Heart left ventricle (tissue), 16 donors: Measurements from ENCODE around the gene TRPT1. TPM values are rescaled to one million over a fixed set of nuclear protein-coding genes. Genes with fewer than 3 reads are reported as not detected.

Experiments
- ATAC-seq, 4 donors: fragments of 200-7000 bp; cut with Tn5 transposase; one replicate each; pipeline ENCODE4 v1.9.1; 2020 to 2022; ENCODE audit warnings: moderate library complexity in 4 of 4, mild to moderate bottlenecking in 3 of 4, moderate number of reproducible peaks in 1 of 4
- DNase-seq, 5 donors: peaks; one replicate each; pipeline ENCODE4 v3.0.0-alpha.2; 2020
- H3K27ac ChIP-seq, 12 donors: fragments of 200-600 bp; sonication (generic) in 4 of 12; one replicate each; pipeline versions ENCODE4 v1.5.0 to v1.8.0; 2016 to 2022; ENCODE audit warnings: mild to moderate bottlenecking in 2 of 12
- H3K27me3 ChIP-seq, 9 donors: fragments of 200-600 bp; sonication (generic) in 2 of 9; one replicate each; pipeline versions ENCODE4 v1.5.1 to v1.8.0; 2016 to 2022; ENCODE audit warnings: mild to moderate bottlenecking in 3 of 9
- H3K36me3 ChIP-seq, 9 donors: fragments of 200-600 bp; sonication (generic) in 2 of 9; one replicate each; pipeline versions ENCODE4 v1.5.0 to v1.8.0; 2018 to 2022; ENCODE audit warnings: mild to moderate bottlenecking in 2 of 9
- H3K4me1 ChIP-seq, 12 donors: fragments of 200-600 bp; sonication (generic) in 4 of 12; one replicate each; pipeline versions ENCODE4 v1.5.0 to v1.8.0; 2016 to 2022; ENCODE audit warnings: mild to moderate bottlenecking in 3 of 12
- H3K4me3 ChIP-seq, 12 donors: fragments of 200-600 bp; sonication (generic) in 4 of 12; one replicate each; pipeline versions ENCODE4 v1.5.0 to v1.8.0; 2017 to 2022; ENCODE audit warnings: mild to moderate bottlenecking in 9 of 12, moderate library complexity in 4 of 12
- H3K9me3 ChIP-seq, 12 donors: fragments of 200-600 bp; sonication (generic) in 4 of 12; one replicate each; pipeline versions ENCODE4 v1.5.0 to v1.8.0; 2016 to 2022; ENCODE audit warnings: mild to moderate bottlenecking in 1 of 12
- POLR2A ChIP-seq, 2 donors: fragments of 450-650 bp; IDR thresholded peaks; one replicate each; pipeline ENCODE4 v1.6.1; 2017; ENCODE audit warnings: antibody characterized with exemption in 2 of 2, mild to moderate bottlenecking in 2 of 2, moderate library complexity in 2 of 2
- WGBS, 4 donors: extraction: QIAGEN DNeasy Blood & Tissue Kit in 2 of 4; methylation state at CpG; one replicate each; pipeline versions ENCODE4 v1.1.5 to v1.1.7; 2013 to 2018; 5-methylcytosine and 5-hydroxymethylcytosine counted together
- intact Hi-C, 10 donors: fragments of 100-400 bp; cut with DNase I; formaldehyde crosslinking; loops; one replicate each; pipeline versions ENCODE4 v1.11.1 to v1.14.2; 2022
- polyA plus RNA-seq, 2 donors: library from polyadenylated mRNA; stranded (reverse); fragments of 200-250 nt; gene quantifications; one replicate each; pipeline ENCODE4 v1.2.3, GENCODE V29; 2013
- total RNA-seq, 9 donors: library from RNA; depleted of rRNA in 2 of 9; stranded (reverse); fragments of >200 nt in 2 of 9; fragmentation: NEBNext Ultra II Directional in 3 of 9; extraction: Animal tissue kit (Norgen Biotek cat#: 25700) in 3 of 9; gene quantifications; one replicate each; pipeline versions ENCODE4 v1.1.0 to v1.2.4, GENCODE V29; 2016 to 2023
- TF ChIP-seq, protein P1 (sequence below), 12 donors: fragments of 200-600 bp; sonication (generic) in 4 of 12; IDR thresholded peaks; one replicate each; pipeline versions ENCODE4 v1.5.0 to v1.8.0; 2018 to 2022; ENCODE audit warnings: antibody characterized with exemption in 12 of 12, mild to moderate bottlenecking in 5 of 12
- donor health status: ischemic (EF 13 %, LVEDD 7.1; RV severe dilation, severe dysfunction).
- donor health status: healthy with polysubstance abuse.
- donor health status: DM: no; HTN: yes; CAD: no.
- donor health status: DM: no; HTN: no; CAD: no.
- donor health status: ischemic (EF 25% LVEDD 6.9; RV normal size, moderate dysfunction).
- donor health status: ischemic (EF 25% LVEDD 5.7; RV mildly dilated, moderate dysfunction).
- donor health status: healthy.
- donor health status: DM: yes; HTN: yes; CAD: no.
- donor health status: ischemic (EF 35%, LVEDD 5.7; RV mildly dilated, moderate dysfunction).
- donor health status: nonischemic (EF 11% LVEDD 7.7; RV severe dilation, severe dysfunction).
- donor health status: DM: yes; HTN: yes; CAD: no.
- donor health status: PGD.
- donor health status: ischemic (EF 29% LVEDD 5.4; RV normal size, mild dysfunction).
- donor health status: nonischemic (EF 23%, LVEDD 6.1; RV moderate dilation, normal function).

Gene TRPT1
- total and polyA plus RNA-seq, 11 donors = 51.2 to 146 (median 65.3) TPM

DNA sequence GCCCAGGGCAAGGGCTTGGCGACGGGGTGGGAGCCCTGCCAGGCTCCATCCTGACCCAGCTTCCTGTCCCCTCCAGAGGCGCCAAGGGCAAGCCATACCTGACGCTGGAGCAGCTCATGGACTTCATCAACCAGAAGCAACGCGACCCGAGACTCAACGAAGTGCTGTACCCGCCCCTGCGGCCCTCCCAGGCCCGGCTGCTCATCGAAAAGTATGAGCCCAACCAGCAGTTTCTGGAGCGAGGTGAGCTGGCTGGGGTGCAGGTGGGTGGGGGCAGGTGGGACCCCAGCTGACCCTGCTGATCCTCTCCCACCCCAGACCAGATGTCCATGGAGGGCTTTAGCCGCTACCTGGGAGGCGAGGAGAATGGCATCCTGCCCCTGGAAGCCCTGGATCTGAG is 30.3 kb upstream of the TRPT1 start:
- H3K4me3 ChIP-seq = no peak overlapping the region
- no peaks in the 10 kb centered on the region for H3K9me3 ChIP-seq
- peaks cover 0 to 70% (median 53%) of the 10 kb centered on the region in 9 donors for H3K36me3 ChIP-seq
- no peaks in the 10 kb centered on the region for H3K27me3 ChIP-seq
- ATAC-seq (no peak), DNase-seq (no peak)
- no peak for TF ChIP-seq POLR2A (IDR thresholded peaks at IDR 0.05)
- TF ChIP-seq, protein P1, sequence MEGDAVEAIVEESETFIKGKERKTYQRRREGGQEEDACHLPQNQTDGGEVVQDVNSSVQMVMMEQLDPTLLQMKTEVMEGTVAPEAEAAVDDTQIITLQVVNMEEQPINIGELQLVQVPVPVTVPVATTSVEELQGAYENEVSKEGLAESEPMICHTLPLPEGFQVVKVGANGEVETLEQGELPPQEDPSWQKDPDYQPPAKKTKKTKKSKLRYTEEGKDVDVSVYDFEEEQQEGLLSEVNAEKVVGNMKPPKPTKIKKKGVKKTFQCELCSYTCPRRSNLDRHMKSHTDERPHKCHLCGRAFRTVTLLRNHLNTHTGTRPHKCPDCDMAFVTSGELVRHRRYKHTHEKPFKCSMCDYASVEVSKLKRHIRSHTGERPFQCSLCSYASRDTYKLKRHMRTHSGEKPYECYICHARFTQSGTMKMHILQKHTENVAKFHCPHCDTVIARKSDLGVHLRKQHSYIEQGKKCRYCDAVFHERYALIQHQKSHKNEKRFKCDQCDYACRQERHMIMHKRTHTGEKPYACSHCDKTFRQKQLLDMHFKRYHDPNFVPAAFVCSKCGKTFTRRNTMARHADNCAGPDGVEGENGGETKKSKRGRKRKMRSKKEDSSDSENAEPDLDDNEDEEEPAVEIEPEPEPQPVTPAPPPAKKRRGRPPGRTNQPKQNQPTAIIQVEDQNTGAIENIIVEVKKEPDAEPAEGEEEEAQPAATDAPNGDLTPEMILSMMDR (IDR thresholded peaks at IDR 0.05) = no peak
- peaks cover 0 to 30% (median 19%) of the 10 kb centered on the region in 12 donors for H3K4me1 ChIP-seq
- intact Hi-C loops = loop anchor here in 2 of 10 donors (5.0 to 10.0 kb wide), 2 partner anchors 41 to 49 kb away; partner anchors contain the start of genes CATSPERZ (in 1 of the 2) and ESRRA (in 1 of the 2)
- no peak overlapping the region for H3K27ac ChIP-seq
- WGBS, 4 donors = 86 to 89% (median 86%) methylated on average over 14 to 15 of the region's 15 CpGs

DNA sequence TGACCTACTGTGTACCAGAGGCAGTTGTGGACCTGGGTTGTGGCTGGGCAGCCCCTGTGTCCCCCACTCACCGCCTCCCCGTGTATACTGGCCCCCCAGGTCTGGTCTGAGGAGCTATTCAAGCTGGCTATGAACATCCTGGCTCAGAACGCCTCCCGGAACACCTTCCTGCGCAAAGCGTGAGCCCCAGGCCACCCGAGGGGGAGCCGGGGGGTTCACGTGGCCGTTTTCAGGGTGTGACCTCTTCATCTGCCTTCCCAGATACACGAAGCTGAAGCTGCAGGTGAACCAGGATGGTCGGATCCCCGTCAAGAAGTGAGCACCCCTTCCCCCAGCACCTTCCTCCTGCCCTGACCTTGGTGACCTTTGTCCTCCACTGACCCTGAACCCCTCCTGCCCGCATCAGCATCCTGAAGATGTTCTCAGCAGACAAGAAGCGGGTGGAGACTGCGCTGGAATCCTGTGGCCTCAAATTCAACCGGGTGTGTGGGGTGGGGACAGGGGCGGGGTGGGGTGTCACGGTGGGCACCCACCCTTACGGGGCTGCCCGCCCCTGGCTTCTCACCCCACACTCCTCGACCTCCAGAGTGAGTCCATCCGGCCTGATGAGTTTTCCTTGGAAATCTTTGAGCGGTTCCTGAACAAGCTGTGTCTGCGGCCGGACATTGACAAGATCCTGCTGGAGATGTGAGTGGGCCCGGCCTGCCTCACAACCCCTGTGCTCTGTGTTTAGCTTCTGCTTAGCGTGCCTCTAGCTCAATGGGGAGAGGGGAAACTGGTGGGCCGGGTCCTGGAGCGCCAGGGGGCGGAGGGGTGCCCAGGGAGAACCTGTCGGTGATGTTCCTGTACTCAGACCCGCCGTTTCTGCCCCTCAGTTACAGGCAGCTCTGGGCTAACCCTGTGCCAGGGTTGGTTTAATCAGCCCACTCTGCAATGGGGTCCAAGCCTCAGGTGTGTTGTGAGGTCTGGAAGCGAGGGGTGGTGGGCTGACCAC is 29.4 kb upstream of the TRPT1 start:
- WGBS, 4 donors = 90 to 94% (median 91%) methylated on average over 32 to 35 of the region's 35 CpGs
- peaks cover 0 to 62% (median 50%) of the 10 kb centered on the region in 9 donors for H3K36me3 ChIP-seq

DNA sequence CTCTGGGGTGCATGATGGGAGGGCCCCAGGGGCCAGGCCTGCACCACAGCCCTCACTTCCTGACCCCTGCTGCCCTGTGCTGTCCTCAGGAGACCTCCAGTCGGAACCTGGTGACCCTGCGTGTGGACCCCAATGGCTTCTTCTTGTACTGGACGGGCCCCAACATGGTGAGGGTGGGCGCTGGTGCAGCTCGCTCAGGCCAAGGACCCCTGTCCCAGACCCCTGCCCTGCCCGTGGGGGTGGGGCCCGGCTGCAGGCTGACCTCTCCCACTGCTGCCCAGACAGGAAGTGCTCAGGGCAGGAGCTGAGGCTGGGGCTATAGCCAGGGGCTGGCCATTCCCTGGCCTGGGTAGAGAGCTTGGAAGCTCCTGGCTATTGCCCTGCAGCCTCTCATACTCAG is 28.3 kb upstream of the TRPT1 start:
- Histone ChIP-seq H3K27me3 (no peaks in the 10 kb centered on the region), H3K4me3 (no peak overlapping the region), H3K27ac (no peak overlapping the region), H3K9me3 (no peaks in the 10 kb centered on the region), H3K4me1 (peaks cover 5 to 41% (median 25%) of the 10 kb centered on the region in 12 donors), H3K36me3 (peaks cover 0 to 51% (median 41%) of the 10 kb centered on the region in 9 donors)
- DNase-seq (no peak), ATAC-seq (no peak)
- 87 to 100% (median 93%) methylated on average over 4 to 7 of the region's 7 CpGs for WGBS, 4 donors
- intact Hi-C loops = loop anchor here in 2 of 10 donors (5.0 to 10.0 kb wide), 2 partner anchors 48 to 50 kb away; partner anchors contain the start of genes CATSPERZ (in 2 of the 2) and ESRRA (in 1 of the 2)
- no peak for TF ChIP-seq POLR2A (IDR thresholded peaks at IDR 0.05)
- TF ChIP-seq, protein P1 (IDR thresholded peaks at IDR 0.05) = no peak

More for the DNA sequence above, 29.4 kb upstream of the TRPT1 start:
- H3K4me3 ChIP-seq = no peak overlapping the region
- intact Hi-C loops = loop anchor here in 2 of 10 donors (5.0 to 10.0 kb wide), 2 partner anchors 42 to 49 kb away; partner anchors contain the start of genes CATSPERZ (in 1 of the 2) and ESRRA (in 1 of the 2)
- no peaks in the 10 kb centered on the region for H3K27me3 ChIP-seq
- no peak overlapping the region for H3K27ac ChIP-seq
- peaks cover 5 to 38% (median 25%) of the 10 kb centered on the region in 12 donors for H3K4me1 ChIP-seq
- TF ChIP-seq POLR2A (IDR thresholded peaks at IDR 0.05) = no peak
- TF ChIP-seq, protein P1 (IDR thresholded peaks at IDR 0.05) = no peak
- H3K9me3 ChIP-seq = no peaks in the 10 kb centered on the region
- DNase-seq (no peak), ATAC-seq (no peak)

DNA sequence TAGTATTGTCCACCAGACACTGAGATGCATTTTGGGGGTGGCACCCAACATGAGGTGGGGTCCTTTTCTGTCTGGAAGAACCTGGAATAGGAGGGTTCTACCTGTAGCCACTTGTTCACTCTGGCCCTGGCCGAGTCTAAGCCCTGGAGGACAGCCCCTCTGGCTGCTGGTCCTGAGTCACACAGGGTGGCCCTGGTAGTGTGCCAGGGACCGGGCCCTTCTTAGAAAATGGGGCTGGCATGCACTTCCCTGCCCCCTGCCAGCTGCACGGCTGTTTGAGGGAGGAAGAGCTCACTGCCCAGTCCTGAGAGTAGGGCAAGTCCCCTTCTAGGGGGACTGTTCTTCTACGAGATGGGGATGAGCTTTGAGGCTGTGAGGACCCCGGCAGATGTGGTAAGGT is 27.5 kb upstream of the TRPT1 start:
- TF ChIP-seq, protein P1 (IDR thresholded peaks at IDR 0.05) = no peak
- no peak for TF ChIP-seq POLR2A (IDR thresholded peaks at IDR 0.05)
- DNase-seq = no peak
- Histone ChIP-seq H3K36me3 (peaks cover 0 to 42% (median 32%) of the 10 kb centered on the region in 9 donors), H3K9me3 (no peaks in the 10 kb centered on the region), H3K27me3 (no peaks in the 10 kb centered on the region), H3K4me3 (no peak overlapping the region), H3K4me1 (peaks cover 5 to 41% (median 25%) of the 10 kb centered on the region in 12 donors), H3K27ac (peak overlapping the region in 2 of 12 donors; percentile 9 to 19)
- intact Hi-C loops = loop anchor here in 2 of 10 donors (5.0 to 10.0 kb wide), 2 partner anchors 49 to 51 kb away; partner anchors contain the start of genes CATSPERZ (in 2 of the 2) and ESRRA (in 1 of the 2)
- peak in 1 of 4 donors; percentile 26 for ATAC-seq
- WGBS, 4 donors = 49 to 57% (median 55%) methylated on average over 4 to 5 of the region's 5 CpGs
